GM12801 (cell line): ENCODE measurements around the gene NEMP2.

Experiments
- TF ChIP-seq, protein P1 (sequence below): IDR thresholded peaks from one replicate; pipeline ENCODE4 v1.5.1; 2011; ENCODE audit warnings: control low read depth; ENCODE audit not compliant: insufficient read length; ENCODE audit errors: extremely low read depth

The NEMP2 gene

DNA sequence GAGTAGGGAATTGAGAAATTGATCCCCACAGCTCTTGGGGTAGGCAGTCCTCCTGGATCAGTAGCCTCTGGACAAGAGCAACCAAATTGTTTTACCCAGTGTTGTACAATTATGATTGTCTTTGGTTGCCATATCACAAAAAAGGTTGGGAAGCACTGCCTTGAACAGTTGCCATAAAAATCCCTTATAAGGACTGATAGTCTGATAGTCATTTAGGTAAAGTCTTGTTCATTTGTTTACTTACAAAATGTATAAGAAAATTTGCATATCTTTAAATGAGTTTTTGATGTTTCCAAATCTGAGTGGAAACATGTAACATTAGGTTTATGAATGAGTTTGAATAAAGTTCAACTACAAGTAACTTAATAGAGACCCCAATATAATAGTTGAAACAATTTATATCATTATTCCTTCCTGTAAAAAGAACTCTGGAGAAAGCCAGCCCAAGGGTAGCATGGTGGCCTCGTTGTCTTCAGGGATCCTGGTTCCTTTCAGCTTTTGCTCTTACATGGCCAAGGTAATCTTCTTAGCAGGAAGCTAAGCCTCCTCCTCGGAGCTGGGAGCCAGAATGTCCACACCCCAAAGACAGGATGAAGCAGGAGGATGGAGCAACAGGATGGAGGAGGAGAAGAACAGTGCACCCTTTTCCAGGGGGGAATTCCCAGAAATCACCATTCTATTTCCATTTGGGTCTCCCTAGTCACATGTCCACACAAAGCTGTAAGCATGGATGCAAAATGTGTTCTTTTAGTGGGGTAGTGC is 35.7 kb upstream of the NEMP2 start:
- TF ChIP-seq, protein P1, sequence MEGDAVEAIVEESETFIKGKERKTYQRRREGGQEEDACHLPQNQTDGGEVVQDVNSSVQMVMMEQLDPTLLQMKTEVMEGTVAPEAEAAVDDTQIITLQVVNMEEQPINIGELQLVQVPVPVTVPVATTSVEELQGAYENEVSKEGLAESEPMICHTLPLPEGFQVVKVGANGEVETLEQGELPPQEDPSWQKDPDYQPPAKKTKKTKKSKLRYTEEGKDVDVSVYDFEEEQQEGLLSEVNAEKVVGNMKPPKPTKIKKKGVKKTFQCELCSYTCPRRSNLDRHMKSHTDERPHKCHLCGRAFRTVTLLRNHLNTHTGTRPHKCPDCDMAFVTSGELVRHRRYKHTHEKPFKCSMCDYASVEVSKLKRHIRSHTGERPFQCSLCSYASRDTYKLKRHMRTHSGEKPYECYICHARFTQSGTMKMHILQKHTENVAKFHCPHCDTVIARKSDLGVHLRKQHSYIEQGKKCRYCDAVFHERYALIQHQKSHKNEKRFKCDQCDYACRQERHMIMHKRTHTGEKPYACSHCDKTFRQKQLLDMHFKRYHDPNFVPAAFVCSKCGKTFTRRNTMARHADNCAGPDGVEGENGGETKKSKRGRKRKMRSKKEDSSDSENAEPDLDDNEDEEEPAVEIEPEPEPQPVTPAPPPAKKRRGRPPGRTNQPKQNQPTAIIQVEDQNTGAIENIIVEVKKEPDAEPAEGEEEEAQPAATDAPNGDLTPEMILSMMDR = no peak

DNA sequence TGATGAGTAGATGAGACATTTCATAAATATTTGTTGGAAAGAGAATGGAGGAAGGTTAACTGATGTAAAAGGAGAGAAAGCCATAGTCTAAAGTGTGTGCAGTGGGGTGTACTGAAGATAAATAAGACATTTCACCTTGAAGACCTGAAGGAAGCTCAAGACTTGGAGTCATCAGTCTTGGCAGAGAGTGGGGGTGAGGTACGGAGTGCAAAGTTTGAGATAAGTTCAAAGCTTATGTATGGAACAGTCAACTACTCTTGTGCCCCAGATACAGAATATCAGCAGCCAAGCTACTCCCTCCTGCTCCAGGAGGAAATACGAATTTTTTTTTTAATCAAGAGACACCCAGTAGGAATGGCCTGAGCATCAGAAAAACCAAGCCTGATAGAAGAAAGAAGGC is 30.3 kb upstream of the NEMP2 start:
- TF ChIP-seq, protein P1 = no peak

DNA sequence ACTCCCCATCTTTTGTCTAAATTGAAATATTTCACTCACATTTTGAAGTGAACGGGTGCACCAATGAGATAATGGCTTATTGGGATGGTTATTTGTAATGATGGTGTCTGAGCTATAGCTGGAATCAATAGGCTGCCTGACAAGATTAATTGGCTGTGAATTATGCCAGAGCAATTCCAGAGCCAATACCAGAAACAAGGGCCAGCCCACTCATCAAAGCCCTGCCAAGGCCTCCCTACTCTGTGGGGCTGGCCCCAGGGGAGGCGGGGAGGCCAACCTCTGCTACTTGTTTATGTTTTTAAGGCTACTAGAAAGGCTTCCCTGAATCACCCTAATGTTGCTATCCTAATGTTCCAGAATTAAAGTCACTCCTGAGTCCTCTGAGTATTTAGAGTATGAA is 29.1 kb upstream of the NEMP2 start:
- TF ChIP-seq, protein P1 = no peak

DNA sequence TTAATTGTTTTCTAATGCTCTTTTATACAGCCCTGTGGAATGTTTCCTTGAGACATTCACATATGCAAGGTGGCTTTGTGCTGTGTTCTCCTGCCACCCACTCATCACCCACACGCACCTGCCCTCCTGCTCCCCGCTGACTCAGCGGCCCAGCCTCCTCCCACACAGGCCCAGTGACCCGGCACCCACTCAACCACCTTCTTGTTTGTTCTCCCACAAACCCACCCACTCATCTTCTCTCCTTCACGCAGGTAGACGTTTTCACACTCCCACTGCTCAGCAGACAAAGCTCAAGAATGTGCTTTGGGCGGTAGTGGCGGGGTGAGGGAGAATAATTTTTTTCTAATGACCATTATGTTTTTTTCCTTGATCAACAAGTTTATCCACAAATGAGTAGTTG is 28.6 kb upstream of the NEMP2 start:
- TF ChIP-seq, protein P1 = no peak

DNA sequence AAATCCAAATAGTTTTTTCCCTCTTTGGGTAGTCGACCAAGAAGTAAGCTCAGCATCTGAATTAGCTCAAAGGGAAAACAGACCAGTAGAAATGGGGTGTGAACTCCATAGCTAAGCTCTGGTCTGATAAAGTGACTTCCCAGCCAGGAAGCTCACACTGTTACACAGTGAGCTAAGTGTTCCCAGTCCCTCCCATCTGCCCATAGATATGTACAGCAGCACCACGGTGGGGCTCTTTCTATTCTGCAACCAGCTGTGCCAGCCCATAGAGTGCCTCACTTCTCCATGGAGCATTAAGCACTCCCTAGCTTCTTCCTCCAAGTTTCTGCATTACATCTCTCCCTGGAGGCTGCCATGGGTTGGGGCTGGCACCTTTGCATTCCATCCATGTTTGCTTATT is 27.6 kb upstream of the NEMP2 start:
- TF ChIP-seq, protein P1 = no peak

DNA sequence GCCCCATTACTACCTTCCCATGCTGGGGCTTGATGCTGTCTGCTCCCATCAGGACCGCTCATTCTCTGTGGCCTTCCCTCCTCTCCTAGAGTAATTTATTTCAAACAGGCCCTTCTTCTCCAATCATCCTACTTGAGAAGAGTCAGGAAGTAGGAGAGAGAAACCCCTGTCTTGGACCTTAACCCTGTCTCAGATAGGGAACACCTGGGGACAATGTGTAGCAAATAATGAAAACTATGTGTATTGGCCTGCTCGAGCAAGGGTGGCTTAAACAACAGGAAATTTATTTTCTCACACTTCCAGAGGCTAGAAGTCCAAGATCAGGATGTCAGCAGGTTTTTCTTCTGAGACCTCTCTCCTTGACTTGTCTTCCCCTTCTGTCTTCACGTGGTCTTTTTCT is 26.6 kb upstream of the NEMP2 start:
- TF ChIP-seq, protein P1 = no peak

DNA sequence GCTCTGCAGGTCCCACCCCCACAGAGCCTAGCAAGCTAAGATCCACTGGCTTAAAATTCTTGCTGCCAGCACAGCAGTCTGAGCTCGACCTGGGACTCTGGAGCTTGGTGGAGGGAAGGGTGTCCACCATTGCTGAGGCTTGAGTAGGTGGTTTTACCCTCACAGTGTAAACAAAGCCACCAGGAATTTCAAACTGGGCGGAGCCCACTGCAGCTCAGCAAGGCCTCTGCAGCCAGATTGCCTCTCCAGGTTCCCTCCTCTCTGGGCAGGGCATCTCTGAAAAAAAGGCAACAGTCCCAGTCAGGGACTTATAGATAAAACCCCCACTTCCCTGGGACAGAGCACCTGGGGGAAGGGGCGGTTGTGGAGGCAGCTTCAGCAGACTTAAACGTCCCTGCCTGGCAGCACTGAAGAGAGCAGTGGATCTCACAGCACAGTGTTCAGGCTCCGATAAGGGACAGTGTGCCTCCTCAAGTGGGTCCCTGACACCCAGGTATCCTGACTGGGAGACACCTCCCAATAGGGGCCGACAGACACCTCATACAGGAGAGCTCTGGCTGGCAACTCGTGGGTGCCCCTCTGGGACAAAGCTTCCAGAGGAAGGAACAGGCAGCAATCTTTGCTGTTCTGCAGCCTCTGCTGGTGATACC is 20.0 kb upstream of the NEMP2 start:
- TF ChIP-seq, protein P1 = no peak
